HTERT RPE-1 (cell line): Measurements from ENCODE around the gene PHKB.
"Not testable (repeated sequence)": the region's sequence is repeated elsewhere in the genome, so short reads cannot be mapped to it uniquely, and the experiment has no call there.

ENCODE experiments used
- in situ Hi-C: fragments of 300-500 bp; cut with MboI; formaldehyde crosslinking; loops from 4 replicates; pipeline ENCODE4 v1.14.3; 2020; ENCODE audit warnings: low sequenced_read_pairs

The PHKB gene

DNA sequence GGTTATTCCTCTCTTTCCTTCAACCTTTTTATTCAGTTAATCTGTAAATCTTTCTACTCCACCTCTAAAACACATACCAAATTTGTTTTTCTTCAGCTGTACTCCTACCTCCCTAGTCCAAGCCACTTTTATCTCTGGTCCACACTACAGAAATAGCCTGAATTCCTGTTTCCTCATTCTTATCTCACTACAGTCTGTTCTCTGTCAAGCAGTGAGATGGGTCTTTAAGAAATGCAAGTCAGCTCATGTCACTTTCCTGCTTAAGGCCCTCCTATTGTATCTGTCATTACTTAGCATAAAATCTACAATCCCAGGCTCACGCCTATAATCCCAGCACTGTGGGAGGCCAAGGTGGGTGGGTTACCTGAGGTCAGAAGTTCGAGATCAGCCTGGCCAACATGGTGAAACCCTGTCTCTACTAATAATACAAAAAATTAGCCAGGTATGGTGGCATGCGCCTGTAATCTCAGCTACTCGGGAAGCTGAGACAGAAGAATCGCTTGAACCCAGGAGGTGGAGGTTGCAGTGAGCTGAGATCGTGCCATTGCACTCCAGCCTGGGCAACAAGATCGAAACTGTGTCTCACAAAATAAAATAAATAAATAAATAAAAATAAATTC is 7.0 kb downstream of the PHKB start:
- in situ Hi-C loops: not testable (repeated sequence)

DNA sequence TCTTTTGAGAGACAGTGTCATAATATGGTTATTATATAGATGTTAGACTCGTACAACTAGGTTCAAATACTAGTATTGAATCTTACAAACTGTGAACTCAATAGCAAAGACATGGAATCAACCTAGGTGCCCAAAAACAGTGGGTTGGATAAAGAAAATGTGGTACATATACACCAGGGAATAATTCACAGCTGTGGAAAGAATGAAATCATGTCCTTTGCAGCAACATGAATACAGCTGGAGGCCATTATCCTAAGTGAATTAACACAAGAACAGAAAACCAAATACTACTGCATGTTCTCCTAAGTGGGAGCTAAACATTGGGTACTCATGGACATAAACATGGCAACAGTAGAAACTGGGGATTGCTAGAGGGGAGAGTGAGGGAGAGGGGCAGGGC is 8.1 kb downstream of the PHKB start:
- in situ Hi-C loops: no loop called here

DNA sequence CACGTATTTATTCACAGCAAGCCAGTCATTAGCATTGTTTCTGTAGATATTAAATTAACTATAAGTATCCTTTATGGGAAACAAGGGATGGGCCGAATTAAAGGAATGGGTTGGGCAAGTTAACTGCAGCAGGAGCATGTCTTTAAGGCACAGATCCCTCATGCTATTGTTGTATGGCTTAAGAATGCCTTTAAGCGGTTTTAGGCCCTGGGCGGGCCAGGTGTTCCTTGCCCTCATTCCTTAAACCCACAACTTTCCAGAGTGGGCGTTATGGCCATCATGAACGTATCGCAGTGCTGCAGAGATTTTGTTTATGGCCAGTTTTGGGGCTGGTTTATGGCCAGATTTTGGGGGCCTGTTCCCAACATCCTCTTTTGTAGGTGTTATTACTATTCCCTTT is 9.1 kb downstream of the PHKB start:
- in situ Hi-C loops: no loop called here

DNA sequence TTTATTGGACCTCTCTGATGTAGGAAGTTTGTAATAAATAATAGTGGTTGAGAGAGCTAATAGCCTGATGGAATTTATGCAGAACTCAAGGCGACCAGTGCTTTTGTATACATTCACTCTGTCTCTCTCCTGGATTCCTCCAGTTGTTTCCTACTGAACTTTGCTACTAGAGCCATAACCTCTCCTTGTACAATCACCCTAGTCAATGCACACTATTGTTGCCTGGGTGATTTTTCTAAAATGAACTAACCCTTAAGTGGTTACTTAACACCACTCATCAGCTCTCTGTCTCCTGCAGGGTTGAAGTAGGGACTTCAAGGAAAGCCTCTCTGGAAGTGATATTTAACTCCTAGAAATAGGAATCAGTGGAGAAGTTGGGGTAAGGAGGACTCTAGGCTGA is 9.7 kb downstream of the PHKB start:
- in situ Hi-C loops: no loop called here

DNA sequence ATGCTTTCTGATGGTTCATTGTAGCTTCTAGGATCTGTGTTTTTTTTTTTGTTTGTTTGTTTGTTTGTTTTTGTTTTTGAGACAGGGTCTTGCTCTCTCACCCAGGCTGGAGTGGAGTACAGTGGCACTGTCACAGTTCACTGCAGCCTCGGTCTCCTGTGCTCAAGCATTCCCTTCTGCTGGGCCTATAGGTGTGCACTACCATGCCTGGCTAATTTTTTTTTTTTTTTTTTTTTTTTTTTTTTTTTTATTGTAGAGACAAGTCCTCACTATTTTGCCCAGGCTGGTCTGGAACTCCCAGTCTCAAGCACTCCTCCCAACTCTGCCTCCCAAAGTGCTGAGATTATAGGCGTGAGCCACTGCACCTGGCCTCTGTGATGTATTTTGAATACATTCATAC is 11.9 kb downstream of the PHKB start:
- in situ Hi-C loops: not testable (repeated sequence)

DNA sequence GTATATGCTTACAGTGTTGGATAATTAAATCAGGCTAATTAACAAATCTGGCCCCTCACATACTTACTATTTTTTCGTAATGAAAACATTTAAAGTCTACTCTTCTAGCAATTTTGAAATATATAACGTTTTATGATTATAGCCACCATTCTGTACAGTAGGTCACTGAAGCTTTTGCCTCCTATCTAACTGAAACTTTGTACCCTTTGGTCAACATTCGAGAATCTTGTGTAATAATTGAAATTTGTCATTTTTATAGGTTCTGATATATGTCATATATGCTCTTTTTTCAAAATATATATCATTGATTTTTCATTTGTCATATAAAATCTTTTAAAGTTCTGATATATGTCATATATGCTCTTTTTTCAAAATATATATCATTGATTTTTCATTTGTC is 12.7 kb downstream of the PHKB start:
- in situ Hi-C loops: no loop called here

DNA sequence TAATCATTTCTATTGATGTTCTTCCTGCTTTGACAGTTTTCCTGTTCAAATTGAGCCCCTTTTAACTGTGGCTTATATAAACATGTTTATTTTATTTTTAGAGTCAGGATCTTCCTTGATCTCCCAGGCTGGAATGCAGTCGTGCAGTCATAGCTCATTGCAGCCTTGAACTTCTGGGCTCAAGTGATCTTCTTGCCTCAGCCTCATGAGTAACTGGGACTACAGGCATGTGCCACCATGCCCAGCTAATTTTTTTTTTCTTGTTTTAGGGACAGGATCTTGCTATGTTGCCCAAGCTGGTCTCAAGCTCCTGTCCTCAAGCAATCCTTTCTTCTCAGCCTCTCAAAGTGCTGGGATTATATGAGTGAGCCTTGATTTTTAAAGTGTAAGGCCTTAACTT is 14.7 kb downstream of the PHKB start:
- in situ Hi-C loops: no loop called here

DNA sequence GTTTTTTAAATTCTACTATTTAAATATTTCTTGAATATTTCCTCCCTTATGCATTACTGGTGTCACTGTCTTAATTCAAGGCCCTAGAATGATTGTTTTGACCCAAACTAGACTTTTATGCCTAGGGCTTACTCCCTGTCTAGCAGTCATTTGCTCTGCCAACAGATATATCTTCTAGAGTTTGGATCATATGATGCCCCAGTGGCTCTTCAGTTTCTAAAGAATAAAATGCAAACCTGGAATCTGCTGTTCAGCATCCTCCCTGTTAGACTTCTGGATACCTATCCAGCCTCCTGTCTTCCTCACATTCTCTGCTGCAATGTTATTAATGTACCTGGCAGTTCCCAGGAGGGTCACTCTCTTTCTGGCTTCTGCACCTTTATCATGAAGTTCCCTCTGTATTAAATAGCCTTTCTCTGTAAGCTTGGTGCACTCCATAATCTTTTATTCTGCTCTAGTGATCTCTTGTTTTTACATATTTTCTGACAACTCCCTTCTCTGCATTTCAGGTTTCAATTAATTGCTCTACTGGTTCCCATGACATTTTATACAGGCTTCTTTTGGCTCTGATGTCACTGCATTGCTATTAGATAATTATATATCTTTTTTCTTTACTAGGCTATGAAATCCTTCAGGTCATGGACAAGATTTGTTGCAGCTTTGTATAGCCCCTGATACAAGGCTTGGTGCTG is 15.7 kb downstream of the PHKB start:
- in situ Hi-C loops: no loop called here

DNA sequence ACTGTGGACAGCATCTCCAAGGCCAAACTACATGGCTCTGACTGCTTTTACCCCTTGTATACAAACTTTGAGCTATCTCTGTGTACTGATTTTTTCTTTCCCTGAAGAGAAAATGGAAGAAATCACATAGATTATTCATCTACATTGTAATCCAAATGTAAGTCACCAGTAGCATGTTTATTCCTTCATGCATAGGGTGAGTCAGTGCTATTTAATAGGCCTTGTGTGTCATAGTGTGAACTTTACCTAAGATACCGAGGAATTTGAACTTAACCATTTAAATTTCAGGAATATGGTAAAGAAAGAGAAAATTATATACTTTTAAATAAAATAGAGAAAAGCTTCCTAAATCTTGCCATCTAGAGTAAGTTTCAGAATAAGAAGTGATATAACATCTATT is 16.5 kb downstream of the PHKB start:
- in situ Hi-C loops: no loop called here

DNA sequence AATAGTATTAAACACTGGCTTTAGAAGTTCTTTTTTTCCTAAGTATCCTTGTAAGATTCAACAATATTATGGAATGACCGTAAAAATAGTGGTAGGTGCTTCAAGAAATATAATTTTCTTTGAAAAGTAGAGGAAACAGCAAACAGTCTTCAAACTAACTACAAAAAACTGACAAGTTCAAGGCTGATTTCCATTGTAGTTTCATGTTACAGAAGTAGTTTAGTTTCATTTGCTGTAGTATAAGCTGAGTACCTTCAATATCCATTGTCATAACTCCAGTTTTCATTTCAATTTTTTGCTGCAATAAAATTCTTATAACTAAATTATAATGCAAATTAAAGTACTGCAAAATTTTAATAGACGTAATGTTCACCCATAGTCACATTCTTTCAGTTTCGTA is 19.3 kb downstream of the PHKB start:
- in situ Hi-C loops: no loop called here

DNA sequence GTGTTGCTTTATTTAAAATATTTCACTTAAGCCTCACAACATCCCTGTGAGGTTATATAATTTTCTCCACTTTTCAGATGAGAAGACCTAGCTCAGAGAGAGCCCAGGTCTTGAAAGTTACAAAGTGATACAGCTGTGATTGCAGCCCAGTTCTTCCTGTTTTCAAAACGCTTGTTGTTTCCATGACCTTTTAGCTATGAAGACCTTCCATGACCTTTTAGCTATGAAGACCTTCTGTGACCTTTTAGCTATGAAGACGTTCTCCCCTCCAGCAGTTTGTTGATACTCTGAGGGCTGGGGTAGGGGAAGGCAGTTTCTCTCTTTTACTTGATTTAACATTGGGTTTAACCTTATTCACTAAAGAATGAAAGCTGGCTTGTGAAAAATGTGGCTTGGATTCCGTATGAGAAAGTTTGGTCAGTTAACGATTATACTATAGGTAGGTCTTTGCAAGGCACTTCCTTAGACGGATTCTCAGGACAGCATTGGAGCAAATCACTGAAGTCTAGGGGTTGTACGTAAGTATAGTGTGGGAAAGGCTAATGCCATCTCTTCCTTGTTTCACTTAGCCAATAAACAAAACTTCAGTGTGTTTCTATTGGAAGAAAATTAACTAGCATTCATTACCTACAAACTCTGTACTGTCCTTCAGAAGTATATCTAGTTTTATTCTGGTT is 20.7 kb downstream of the PHKB start:
- in situ Hi-C loops: no loop called here

DNA sequence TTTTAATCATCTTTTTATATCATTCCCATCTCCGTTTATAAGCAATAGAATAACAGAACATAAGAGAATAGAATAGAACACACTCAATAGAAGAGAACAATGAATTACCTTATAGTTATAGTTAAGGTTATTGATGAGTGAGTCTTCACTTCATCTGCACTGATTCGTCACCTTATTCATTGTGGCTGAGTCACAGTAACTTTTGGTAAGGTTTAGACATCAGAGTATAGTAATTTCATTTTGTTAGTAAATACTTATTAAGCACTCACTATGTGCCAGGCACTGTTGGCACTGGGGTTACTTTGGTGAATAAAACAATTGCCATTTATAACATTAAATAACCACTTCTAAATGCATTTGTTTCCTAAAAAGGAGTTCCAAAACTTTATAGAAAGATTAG is 22.5 kb downstream of the PHKB start:
- in situ Hi-C loops: no loop called here

DNA sequence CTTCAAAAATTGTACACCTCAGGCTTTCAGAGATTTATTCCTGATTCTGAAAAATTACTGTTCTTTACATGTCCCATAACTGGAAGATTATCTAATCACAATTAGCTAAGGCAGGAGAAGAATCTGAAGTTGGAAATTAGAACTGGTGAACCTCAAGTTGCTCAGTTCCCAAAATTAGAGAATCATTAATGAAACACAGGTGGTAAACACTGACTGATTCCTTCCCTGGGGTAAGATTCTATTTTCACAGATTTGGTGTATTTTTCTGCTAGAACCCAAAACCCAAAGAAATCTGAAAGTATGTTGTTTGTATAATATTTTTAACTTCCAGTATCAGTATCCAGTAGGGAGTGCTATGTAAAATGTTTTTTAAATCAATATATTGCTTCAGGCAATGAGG is 25.7 kb downstream of the PHKB start:
- in situ Hi-C loops: no loop called here

DNA sequence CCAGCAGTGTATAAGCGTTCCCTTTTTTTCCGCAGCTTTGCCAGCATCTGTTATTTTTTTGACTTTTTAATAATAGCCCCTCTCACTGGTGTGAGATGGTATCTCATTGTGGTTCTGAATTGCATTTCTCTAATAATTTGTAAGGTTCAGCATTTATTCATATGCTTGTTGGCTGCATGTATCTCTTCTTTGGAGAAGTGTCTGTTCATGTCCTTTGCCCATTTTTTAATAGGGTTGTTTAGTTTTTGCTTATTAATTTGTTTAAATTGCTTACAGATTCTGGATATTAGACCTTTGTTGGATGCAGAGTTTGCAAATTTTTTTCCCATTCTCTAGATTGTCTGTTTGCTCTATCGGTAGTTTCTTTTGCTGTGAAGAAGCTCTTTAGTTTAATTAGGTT is 26.9 kb downstream of the PHKB start:
- in situ Hi-C loops: no loop called here

DNA sequence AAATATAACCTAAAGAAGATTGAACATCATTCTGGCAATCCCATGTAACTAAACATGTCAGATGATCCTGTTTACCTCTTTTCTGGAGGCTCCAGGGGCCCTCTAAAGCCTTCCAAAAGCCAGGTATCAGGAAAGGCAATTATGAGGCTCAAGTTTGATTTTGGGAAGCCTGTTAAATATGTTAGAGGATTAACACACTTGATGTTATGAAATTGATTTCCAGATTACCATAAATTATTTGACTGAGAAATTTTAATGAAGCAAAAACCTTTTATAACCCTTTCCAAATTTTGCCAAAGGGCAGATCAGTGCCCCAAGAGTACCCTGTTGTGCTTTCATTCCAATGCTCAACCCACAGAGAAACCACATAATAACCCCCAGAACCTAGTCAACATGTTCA is 29.3 kb downstream of the PHKB start:
- in situ Hi-C loops: no loop called here

DNA sequence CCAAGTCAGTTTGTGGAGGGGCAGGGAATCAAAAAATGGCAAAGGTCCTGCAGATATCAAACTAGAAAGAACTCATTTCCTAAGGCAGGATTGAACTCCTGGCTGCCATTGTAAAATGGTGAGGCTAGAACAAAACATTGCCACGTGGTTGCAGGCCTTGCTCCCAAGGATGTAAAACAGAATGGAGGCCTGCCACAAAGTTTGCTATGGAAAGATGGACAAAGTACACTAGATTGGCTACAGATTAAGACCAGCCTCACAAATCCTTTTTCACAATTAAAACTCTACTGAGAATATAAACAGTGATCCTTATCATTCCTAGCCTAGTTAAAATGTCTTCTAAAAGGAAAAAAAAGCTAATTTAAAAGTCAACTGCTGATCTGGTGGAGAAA is 30.9 kb downstream of the PHKB start:
- in situ Hi-C loops: no loop called here

DNA sequence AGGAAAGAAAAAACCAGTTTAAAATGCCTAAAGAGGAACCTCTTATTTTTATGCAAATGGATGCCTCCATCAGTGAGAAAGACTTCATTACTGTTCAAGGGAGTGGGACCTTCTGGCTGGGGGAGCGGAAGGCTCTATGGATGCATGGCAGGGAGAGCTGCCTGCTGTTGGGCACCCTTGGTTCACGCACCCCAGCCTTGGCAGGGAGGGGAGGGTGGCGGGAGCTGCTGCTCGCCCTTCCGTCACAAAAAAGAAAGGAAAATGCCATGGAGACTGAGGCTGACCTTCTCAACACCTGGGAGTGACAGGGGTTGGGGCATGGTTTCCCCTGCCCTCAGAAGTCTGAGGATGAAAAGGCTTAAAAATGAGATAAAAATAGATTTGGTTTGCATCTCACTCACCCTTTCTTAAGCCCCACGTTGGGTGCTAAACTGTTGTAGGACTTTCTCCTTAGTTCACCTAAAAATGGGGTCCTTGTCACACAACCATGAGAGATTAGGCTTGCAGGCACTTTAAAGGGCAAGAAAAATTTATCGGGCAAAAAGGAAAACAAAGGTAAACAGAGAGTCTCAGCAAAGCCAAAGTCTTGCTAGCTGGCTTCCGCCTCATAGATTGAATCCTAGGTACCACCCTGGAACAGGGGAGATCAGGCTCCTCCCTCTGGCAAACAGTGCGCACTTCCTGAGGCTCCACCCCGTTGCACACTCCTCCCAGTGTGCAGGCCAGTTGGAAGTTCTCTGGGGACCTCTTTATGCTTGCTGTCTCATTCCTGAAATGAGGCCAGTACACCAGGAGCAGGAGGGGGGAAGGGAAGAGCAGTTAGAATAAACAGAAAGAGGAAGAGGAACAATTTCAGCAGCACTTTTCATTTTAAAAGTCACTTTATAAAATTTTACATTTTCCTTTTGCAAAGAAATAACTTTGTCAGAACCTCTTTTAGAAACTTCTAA is 31.6 kb downstream of the PHKB start:
- in situ Hi-C loops: no loop called here

DNA sequence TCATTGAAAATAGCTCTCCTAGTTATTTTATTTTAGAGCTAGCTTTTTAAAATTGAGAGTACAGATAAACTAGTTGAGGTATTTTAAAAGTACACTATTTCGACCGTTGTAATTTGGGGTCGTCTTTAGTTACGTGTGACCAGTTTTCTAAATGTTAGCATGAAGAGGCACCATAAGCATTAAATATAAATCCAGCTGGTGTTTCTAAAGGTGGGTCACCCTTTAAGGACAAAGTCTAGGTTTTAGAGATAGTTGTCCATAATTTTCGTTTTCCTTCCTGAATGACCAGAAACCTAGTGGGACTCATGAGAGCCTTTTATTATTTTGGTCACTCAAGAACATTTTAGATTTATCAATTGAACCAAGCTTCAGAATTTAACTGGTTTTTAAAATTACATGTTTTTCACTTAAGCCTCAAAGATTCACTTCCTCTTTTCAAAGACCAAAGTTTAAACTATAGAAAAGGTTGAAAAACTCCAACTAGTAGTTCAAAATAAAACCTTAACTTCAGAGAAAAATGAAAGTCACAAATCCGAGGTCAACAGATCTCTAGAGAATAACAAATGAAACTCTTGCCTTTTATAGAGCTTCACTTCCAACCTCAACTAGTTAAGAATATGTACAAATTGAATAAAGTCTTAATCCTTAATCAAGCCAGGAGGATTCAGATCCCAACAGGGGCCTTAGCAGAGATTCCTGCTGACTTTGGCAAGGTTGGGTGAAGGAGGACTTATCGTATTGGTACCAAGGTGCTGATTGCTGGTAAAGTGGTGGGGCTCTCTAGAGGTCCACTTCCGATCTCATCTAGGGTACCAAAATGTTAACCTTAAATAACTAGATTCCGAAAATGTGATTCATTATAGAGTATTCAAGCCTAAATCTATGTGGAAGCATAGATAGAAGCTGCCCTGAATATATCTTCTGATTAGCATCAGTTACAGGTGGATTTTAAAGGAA is 32.5 kb downstream of the PHKB start:
- in situ Hi-C loops: no loop called here

DNA sequence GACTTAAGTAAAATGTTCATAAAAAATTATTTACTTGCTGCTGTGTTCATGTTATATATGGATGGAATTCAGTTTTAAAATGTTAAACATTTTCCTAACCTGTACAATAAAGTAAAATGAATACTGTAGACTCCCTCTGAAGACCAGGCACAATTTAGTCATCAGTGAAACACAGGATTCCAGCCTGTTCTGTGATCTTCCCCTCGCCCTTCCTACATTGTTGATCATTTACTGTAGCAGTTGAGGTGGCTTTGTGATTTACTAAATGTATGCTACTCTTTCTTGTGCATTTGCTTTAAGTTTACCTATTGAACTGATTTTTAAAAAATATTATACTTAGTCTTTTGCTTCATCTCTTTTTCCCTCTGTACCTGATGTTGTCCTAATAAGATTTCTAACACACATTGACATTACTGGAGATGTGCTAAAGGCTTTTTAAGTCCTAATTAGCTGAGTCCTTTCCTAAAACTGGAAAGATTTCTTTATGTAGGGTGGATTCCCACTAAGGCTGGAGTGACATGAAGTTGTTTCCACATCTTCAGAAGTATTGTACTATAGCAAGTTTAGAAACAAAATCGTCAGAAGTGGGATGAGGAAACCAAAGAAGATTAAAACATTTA is 38.1 kb downstream of the PHKB start:
- in situ Hi-C loops: no loop called here
